Measurements from ENCODE around the gene C6orf89. TPM values are rescaled to one million over a fixed set of nuclear protein-coding genes. Genes with fewer than 3 reads are reported as not detected.
A peak's percentile ranks its signal among the peaks of the same experiment; 100 is the strongest.

The C6orf89 gene
- total RNA-seq, 1 donor from 2014 or later = 76.4 TPM

- no peak for DNase-seq
- no peaks in the 10 kb centered on the region for H3K27me3 ChIP-seq (ENCODE audit: low read depth)
These were observed 8.5 kb downstream of the C6orf89 start for GRCh38 chr6:36893976-36894932.

DNA sequence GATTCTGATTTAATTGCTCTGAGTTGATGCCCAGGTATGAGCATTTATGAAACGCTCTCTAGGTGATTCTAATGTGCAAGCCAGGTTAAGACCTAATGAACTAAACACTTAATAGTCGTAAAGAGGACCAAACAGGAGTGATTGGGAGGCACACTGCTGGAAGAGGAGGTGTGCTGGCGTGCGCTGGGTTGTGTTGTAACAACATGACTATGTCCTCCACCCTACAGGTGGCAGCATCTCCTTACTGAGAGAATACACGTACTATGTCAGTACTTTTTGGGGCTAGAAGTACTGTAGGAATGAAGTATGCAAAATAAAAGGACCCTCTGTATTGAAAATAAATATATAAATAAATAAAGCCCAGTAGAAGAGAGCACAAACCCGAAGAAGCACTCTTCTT is 11.9 kb downstream of the C6orf89 start:
- Histone ChIP-seq H3K36me3 (peaks cover 78% of the 10 kb centered on the region), H3K4me1 (peaks cover 29% of the 10 kb centered on the region), H3K27me3 (ENCODE audit: low read depth) (no peaks in the 10 kb centered on the region), H3K9me3 (replicated peaks) (no peaks in the 10 kb centered on the region), H3K4me3 (no peak overlapping the region), H3K27ac (replicated peaks) (no peak overlapping the region)
- TF ChIP-seq, protein P1, sequence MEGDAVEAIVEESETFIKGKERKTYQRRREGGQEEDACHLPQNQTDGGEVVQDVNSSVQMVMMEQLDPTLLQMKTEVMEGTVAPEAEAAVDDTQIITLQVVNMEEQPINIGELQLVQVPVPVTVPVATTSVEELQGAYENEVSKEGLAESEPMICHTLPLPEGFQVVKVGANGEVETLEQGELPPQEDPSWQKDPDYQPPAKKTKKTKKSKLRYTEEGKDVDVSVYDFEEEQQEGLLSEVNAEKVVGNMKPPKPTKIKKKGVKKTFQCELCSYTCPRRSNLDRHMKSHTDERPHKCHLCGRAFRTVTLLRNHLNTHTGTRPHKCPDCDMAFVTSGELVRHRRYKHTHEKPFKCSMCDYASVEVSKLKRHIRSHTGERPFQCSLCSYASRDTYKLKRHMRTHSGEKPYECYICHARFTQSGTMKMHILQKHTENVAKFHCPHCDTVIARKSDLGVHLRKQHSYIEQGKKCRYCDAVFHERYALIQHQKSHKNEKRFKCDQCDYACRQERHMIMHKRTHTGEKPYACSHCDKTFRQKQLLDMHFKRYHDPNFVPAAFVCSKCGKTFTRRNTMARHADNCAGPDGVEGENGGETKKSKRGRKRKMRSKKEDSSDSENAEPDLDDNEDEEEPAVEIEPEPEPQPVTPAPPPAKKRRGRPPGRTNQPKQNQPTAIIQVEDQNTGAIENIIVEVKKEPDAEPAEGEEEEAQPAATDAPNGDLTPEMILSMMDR (IDR thresholded peaks at IDR 0.05; ENCODE audit: borderline replicate concordance) = peak; percentile 44
- no peak for DNase-seq
- intact Hi-C loops (cut with micrococcal nuclease) = loop anchor here (10.0 kb wide), 1 partner anchor 77 kb away; no protein-coding TSS in a partner anchor

More at GRCh38 chr6:36893976-36894932, 8.5 kb downstream of the C6orf89 start:
- Histone ChIP-seq H3K27ac (replicated peaks) (peak overlapping the region; percentile 2), H3K36me3 (peaks cover 56% of the 10 kb centered on the region), H3K4me1 (peaks cover 55% of the 10 kb centered on the region), H3K9me3 (replicated peaks) (no peaks in the 10 kb centered on the region), H3K4me3 (no peak overlapping the region)
- TF ChIP-seq, protein P1 (IDR thresholded peaks at IDR 0.05; ENCODE audit: borderline replicate concordance) = no peak
- intact Hi-C loops (cut with micrococcal nuclease) = loop anchor here (10.0 kb wide), 1 partner anchor 81 kb away; no protein-coding TSS in a partner anchor

DNA sequence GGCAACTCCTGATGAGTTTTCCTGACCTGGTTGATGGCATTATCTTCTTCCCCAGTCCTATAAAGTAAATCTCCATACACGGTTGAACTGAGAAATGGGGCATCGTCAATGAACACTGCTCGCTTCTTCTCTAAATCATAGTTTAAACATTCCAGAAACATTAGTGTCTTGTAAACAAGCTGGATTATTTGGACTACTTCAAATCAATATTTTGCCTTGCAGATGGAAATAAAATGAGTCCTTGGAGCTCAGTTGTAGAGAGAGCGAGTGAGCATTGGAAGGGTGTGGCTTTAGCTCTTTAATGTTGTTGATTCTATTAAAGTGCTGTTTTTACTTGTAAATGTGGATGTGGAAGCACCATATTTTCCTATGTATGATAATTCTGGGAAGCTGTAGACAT is 18.4 kb downstream of the C6orf89 start:
- Histone ChIP-seq H3K4me3 (no peak overlapping the region), H3K4me1 (peaks cover 49% of the 10 kb centered on the region), H3K36me3 (peaks cover 66% of the 10 kb centered on the region), H3K9me3 (replicated peaks) (no peaks in the 10 kb centered on the region), H3K27me3 (ENCODE audit: low read depth) (no peaks in the 10 kb centered on the region), H3K27ac (replicated peaks) (peak overlapping the region; percentile 49)
- TF ChIP-seq, protein P1 (IDR thresholded peaks at IDR 0.05; ENCODE audit: borderline replicate concordance) = no peak
- intact Hi-C loops (cut with micrococcal nuclease) = loop anchor here (5.0 kb wide), 1 partner anchor 103 kb away; the partner anchor contains the start of gene FGD2
- no peak for DNase-seq

DNA sequence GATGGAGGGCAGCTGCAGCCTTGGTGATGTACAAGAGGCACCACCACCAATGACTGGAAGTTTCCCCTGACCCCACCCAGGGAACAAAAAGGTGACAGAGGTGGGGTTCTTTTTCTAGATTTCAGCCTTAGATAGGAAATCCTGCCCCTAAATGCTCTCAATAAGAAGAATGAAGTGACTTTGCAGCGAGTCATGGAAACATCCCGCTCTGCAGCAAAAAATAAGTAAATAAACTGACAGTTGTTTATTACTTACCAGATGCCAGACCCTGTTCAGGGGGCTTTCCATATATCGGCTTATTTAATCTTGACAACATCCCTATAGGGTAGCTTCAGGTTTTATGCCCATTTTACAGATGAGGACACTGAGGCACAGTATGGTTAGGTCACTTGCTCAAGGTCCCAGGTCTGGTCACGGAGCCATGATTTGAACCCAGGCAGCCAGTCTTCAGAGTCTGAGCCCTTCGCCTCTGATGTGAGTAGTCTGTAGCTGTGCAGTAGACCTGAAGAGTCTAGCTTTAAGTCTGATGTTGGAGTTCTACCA is 19.2 kb downstream of the C6orf89 start:
- H3K27ac ChIP-seq (replicated peaks) = peak overlapping the region; percentile 4
- intact Hi-C loops (cut with micrococcal nuclease) = loop anchor here (5.0 kb wide), 1 partner anchor 102 kb away; the partner anchor contains the start of gene FGD2
- H3K27me3 ChIP-seq (ENCODE audit: low read depth) = no peaks in the 10 kb centered on the region
- TF ChIP-seq, protein P1 (IDR thresholded peaks at IDR 0.05; ENCODE audit: borderline replicate concordance) = no peak
- no peak overlapping the region for H3K4me3 ChIP-seq
- peaks cover 48% of the 10 kb centered on the region for H3K4me1 ChIP-seq
- H3K36me3 ChIP-seq = peaks cover 58% of the 10 kb centered on the region
- no peak for DNase-seq
- no peaks in the 10 kb centered on the region for H3K9me3 ChIP-seq (replicated peaks)

- H3K4me3 ChIP-seq = no peak overlapping the region
- intact Hi-C loops (cut with micrococcal nuclease) = no loop called here
- peaks cover 40% of the 10 kb centered on the region for H3K36me3 ChIP-seq
- no peaks in the 10 kb centered on the region for H3K27me3 ChIP-seq (ENCODE audit: low read depth)
- H3K27ac ChIP-seq (replicated peaks) = peak overlapping the region; percentile 81
- TF ChIP-seq, protein P1 (IDR thresholded peaks at IDR 0.05; ENCODE audit: borderline replicate concordance) = no peak
- no peaks in the 10 kb centered on the region for H3K9me3 ChIP-seq (replicated peaks)
- DNase-seq = peak; percentile 78
- H3K4me1 ChIP-seq = peaks cover 48% of the 10 kb centered on the region
These were observed 21.0 kb downstream of the C6orf89 start for GRCh38 chr6:36906539-36907325.
